Activated gamma-delta T cell treated with Interleukin-2 at 50 U/mL for 16 hours (primary cell): ENCODE measurements around the gene SBF2.
"Not testable (repeated sequence)": the region's sequence is repeated elsewhere in the genome, so short reads cannot be mapped to it uniquely, and the experiment has no call there.

Experiments used
- DNase-seq: peaks from one replicate; pipeline ENCODE4 v3.0.0-alpha.2; 2020

The SBF2 gene

GRCh38 chr11:10261821-10262220, 32.2 kb downstream of the SBF2 start:
- no peak for DNase-seq

- DNase-seq: no peak
Measured at GRCh38 chr11:10257478-10257877, 36.5 kb downstream of the SBF2 start.

- no peak for DNase-seq
Measured at GRCh38 chr11:10255388-10256125, 38.5 kb downstream of the SBF2 start.

GRCh38 chr11:10249448-10250131, 44.4 kb downstream of the SBF2 start:
- not testable (repeated sequence) for DNase-seq

DNA sequence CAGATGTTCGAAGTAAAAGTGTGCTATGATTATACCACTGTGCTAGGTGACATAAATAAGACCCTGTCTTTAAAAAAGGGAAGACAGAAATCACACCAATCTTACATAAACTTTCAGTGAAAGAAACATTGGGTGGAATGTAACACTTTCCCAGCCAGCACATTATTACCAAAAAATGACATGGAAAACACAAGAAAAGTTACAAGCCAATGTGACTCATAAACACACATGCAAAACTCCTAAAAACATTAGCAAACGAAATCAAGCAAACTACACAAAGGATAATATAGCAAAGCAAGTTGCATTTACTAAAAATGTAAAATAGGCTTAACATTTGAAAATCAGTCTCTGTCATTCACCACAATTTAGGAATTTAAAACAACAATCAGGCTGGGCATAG, 47.0 kb downstream of the SBF2 start:
- DNase-seq: no peak

DNA sequence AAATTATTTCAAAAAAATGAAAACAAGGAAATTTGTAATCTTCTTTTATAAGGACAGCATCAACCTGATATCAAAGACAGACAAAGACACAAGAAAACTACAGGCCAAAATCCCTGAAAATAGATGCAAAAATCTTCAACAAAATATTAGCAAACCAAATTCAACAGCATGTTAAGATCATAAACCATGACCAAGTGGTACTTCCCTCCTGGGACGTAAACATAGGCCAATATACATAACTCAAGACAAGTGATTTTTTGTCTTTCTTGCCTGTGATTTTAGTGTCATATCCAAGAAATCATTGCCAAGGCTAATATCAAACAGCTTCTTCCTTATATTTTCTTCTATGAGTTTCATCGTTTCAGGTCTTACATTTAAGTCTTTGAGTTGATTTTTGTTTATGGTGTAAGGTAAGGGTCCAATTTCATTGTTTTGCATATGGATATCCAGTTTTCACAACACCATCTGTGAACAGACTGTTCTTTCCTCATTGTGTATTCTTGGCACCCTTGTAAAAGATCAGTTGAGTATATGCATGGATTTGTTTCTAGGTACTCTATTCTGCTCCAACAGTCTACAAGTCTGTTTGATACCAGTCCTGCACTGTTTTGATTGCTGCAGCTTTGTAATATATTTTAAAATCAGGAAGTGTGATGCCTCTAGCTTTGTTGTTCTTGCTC, 50.0 kb downstream of the SBF2 start:
- no peak for DNase-seq

GRCh38 chr11:10236840-10237239, 57.2 kb downstream of the SBF2 start:
- no peak for DNase-seq

DNA sequence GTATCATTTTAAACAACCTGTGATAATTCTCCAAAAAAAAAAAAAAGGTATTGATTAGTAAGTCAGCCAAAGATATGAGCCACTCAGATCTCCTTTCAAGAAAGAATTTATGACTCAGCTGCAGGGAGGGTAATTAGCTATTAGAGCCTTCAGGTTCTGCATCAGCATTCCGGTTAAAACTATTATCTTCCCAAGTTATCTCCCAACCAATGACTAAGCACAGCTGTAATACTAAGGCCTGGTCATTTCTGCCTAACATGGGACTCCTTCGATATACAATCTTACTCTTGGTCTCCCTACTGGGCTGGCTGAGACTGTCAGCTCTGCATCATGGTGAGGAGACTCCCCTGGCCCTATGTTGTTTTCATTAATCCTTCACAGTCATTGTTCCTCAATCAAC, 60.4 kb downstream of the SBF2 start:
- DNase-seq: no peak

DNA sequence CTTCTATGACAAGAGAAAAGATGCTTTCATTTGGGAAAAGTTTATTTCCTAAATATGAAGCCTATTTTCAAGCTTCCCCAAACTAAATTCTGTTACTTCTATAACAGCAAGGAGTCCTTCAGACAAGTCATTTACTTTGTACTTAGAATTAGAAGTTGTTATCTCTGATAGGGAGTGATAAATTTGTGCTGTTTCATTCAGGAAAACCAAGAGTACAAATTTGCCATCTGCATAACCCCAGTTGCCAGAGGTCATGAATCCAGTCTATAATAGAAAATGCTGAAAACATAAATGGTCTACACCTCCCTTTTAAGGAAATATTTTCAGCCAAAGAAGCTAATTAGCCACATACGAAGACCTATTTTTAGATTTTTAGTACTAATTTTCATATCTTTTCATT, 61.3 kb downstream of the SBF2 start:
- DNase-seq: no peak

- not testable (repeated sequence) for DNase-seq
Measured at GRCh38 chr11:10231803-10232202, 62.2 kb downstream of the SBF2 start.

GRCh38 chr11:10225553-10225952, 68.5 kb downstream of the SBF2 start:
- DNase-seq: no peak

DNA sequence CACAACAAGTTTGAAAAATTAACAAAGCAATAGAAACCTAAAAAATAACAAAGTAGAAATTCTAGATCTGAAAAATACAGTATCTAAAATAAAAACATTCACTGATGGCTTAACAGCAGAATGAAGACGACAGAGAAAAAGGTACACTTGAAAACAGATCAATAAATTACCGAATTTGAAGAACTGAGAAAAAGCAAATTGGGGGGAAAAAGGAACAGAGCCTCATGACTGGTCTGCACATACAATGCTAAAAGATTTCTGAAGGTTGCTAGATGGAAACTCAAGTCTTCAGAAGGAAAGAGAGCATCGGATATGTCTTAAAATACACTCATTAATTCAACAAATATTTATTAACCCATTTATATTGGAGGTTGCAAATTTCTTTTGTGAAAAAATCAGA, 71.6 kb downstream of the SBF2 start:
- DNase-seq: no peak

DNA sequence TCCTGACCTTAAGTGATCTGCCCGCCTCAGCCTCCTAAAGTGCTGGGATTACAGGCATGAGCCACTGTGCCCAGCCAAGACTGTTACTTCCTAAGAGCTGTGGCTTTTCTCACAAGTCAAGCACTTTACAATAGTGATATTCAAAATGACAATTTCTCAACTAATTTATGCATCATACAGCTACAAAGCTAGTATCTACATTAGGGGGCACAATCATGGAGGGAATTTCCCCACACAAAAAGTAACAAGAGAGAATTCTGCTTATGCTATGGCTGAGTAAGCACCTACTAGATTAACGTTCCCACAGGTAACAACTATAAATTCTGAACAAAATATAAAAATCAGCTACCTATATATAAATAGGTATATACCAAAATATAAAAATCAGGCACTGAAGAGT, 72.7 kb downstream of the SBF2 start:
- DNase-seq: no peak

GRCh38 chr11:10211470-10211869, 82.5 kb downstream of the SBF2 start:
- DNase-seq: no peak

GRCh38 chr11:10209326-10209725, 84.7 kb downstream of the SBF2 start:
- no peak for DNase-seq

- DNase-seq: no peak
Measured at GRCh38 chr11:10208131-10208575, 85.9 kb downstream of the SBF2 start.

- no peak for DNase-seq
Measured at GRCh38 chr11:10205928-10206327, 88.1 kb downstream of the SBF2 start.

GRCh38 chr11:10204021-10204420, 90.0 kb downstream of the SBF2 start:
- DNase-seq: no peak

DNA sequence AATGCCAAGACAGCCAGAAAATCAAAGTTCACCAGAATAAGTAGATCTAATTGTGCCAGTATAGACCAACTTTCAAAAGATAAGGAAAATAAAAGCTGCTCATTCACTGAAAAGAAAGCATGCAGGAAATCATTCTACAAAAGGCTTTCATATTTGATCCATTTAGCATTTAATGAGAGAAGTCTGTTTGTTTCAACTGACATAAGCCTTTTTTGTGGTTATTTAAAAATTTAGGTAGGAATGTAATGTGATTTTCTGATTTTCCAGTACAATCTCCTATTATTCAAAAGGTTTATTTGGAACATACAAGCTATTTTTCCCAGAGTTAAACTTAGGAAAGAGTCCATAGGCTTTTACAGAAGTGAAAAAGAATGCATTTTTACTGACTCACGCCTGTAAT, 92.7 kb downstream of the SBF2 start:
- no peak for DNase-seq

DNA sequence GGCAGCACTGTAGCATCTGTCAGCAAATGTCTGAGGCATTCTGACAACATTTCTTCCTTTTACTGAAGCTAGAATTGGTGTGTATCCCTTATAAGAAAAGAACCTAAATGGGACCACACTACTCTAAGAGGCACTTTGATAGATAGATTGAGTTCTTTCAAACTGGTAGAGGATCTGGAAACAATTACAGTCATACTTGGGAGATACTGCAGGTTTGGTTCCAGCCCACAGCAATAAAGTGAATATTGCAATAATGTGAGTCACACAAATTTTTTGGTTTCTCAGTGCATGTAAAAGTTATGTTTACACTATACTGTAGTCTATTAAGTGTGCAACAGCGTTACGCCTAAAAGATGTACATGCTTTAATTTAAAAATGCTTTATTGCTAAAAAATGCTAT, 96.9 kb downstream of the SBF2 start:
- no peak for DNase-seq

- no peak for DNase-seq
Measured at GRCh38 chr11:10192036-10192435, 102.0 kb downstream of the SBF2 start.

DNA sequence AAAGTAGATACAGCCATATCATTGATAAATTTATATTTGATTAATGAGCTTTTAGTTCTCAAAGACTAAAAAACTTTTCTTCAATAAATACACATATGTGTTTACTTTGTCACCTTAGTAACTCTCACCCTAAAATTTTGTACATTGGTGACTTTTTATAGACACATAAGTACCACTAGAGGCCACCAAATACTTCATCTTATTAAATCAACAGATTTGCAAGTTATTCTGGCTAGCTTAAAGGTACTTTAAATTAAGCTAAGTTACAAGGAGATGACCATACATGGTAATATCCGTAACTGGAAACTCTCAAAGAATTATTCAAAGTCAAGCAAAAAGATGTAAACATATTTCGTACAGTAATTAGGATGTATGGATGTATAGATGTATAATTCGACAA, 112.2 kb downstream of the SBF2 start:
- no peak for DNase-seq

DNA sequence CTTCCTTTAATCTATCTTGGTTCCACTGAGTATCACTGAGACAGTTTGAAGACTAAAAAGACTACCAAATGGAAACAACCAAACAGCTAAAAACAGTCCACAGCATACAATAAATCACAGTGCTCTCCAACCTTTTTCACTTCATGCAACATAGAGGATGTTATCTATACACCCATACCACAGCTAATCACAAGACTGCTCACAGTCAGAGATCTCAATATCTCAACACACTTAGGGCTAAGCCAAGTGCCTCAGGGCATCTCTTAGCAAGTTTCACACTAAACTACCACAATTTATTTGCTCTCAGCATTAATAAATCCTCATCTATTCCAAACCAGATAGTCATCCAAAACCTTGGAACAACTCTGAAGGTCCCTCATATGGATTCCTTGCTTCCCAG, 129.4 kb downstream of the SBF2 start:
- DNase-seq: no peak

DNA sequence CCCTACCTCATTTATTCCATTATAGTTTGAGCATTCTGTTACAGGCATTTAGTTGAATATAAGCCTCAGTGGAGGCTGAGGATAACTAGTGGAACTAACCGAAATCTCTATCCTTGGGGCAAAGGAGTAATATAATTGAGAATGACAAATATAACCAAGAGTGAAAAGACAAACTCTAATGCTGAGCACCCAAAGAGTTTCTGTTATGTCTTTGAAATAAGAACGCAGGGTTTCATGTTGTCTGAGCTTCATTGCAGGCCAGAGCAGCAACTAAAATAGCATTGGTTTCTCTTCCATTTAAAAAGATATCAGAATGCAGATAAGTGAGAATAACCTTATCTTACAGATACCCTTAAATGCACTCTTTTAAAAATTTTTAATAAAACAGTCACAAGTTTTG, 131.8 kb downstream of the SBF2 start:
- DNase-seq: no peak
